Stimulated activated CD4-positive, alpha-beta T cell treated with anti-CD3 and anti-CD28 coated beads, Interleukin-1b, Interleukin-23, amount 100 ng/mL, for 4 hours (primary cell): Measurements from ENCODE around the gene OR13C5.

Source experiments
- DNase-seq, 2 donors: peaks; one replicate each; pipeline ENCODE4 v3.0.0-alpha.2; 2020; ENCODE audit warnings: low read depth in 2 of 2

Gene OR13C5

DNA sequence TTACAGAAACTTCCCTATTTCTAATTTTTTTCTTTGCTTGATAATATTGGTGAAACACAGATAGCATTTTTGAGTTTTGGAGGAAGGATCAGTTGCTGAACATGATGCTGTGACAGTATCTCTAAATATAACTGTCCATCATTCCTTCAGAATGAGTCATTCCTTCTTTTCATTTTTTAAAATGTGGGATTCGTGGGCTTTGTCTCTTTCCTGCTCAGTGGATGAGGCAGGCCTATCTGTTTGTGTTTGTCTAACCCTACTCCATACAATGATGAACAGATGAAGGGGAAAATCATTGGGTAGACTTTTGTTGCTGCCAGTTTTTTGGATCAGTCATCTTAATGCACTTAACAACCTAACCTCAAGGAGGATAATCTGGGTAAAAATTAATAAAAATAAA lies 46.0 kb downstream of the OR13C5 start:
- no peak for DNase-seq
